Measurements from ENCODE around the gene LYRM7.

Gene LYRM7

DNA sequence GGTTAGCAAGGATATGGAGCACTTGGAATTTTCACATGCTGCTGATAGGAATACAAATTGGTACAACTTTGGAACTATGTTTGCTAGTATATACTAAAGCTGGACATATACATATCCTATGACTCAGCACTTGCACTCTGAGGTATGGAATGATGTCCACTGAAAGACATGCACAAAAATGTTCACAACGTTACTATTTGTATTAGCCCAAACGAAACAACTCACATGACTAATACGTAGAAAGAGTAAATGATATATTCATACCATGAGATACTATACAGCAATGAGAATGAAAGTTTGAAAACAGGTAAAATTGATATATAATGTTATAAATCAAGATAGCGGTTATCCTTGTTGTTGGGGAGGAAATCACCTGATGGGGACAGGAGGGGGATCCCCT lies 47.6 kb downstream of the LYRM7 start:
- Histone ChIP-seq H3K4me3 (ENCODE audit: low read length) (no peak overlapping the region), H4K20me1 (ENCODE audit: control insufficient read depth, insufficient read depth, low read depth, low read length) (no peaks in the 10 kb centered on the region), H3K36me3 (ENCODE audit: control insufficient read depth, low read length) (peaks cover 16% of the 10 kb centered on the region), H3K9me2 (replicated peaks; ENCODE audit: control insufficient read depth, low read length) (no peaks in the 10 kb centered on the region), H3K79me2 (ENCODE audit: control insufficient read depth, low read length) (peaks cover 33% of the 10 kb centered on the region), H3K27ac (ENCODE audit: low read depth, low read length) (no peak overlapping the region), H3K9me3 (ENCODE audit: control insufficient read depth, insufficient read depth, low read length) (no peaks in the 10 kb centered on the region), H3K27me3 (ENCODE audit: control insufficient read depth, low read length) (no peaks in the 10 kb centered on the region), H3F3A (ENCODE audit: control insufficient read depth, insufficient read depth) (no peaks in the 10 kb centered on the region), H3K4me2 (ENCODE audit: low read length) (no peak overlapping the region), H3K4me1 (ENCODE audit: control insufficient read depth, low read length) (peaks cover 26% of the 10 kb centered on the region)
- TF ChIP-seq CTCF (IDR thresholded peaks at IDR 0.05; ENCODE audit: low read depth, low read length, poor library complexity, severe bottlenecking) (no peak), EZH2phosphoT487 (IDR thresholded peaks at IDR 0.05; ENCODE audit: borderline replicate concordance, low read length) (no peak)

DNA sequence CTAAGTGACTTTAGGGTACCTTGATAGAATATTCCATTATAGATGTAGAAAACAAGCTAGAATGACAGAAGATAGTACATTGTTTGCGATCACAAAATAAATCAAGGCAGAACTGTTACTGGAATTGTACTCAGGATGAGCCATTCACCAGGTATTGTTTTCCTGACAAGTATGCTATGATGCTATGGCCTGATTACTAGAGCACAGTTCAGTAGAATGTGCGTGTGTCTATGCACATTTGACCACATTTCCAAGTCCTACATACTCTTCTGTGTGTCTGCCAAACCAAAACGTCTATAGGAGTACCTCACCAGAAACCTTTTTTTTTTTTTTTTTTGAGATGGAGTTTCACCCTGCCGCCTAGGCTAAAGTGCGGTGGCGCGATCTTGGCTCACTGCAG lies 49.8 kb downstream of the LYRM7 start:
- no peaks in the 10 kb centered on the region for H3K9me2 ChIP-seq (replicated peaks; ENCODE audit: control insufficient read depth, low read length)

GRCh38 chr5:131221008-131221703 lies 50.4 kb downstream of the LYRM7 start:
- no peaks in the 10 kb centered on the region for H3K9me3 ChIP-seq (ENCODE audit: control insufficient read depth, insufficient read depth, low read length)
- no peak overlapping the region for H3K4me2 ChIP-seq (ENCODE audit: low read length)
- peaks cover 14% of the 10 kb centered on the region; the same call in 1 of the 2 replicates for H3K79me2 ChIP-seq (ENCODE audit: control insufficient read depth, low read length)
- H3K4me1 ChIP-seq (ENCODE audit: control insufficient read depth, low read length): peaks cover 13% of the 10 kb centered on the region
- TF ChIP-seq CTCF (IDR thresholded peaks at IDR 0.05; ENCODE audit: low read depth, low read length, poor library complexity, severe bottlenecking) (no peak), EZH2phosphoT487 (IDR thresholded peaks at IDR 0.05; ENCODE audit: borderline replicate concordance, low read length) (no peak)
- no peaks in the 10 kb centered on the region for H4K20me1 ChIP-seq (ENCODE audit: control insufficient read depth, insufficient read depth, low read depth, low read length)
- no peaks in the 10 kb centered on the region for H3K9me2 ChIP-seq (replicated peaks; ENCODE audit: control insufficient read depth, low read length)
- H3K4me3 ChIP-seq (ENCODE audit: low read length): no peak overlapping the region
- H3K27me3 ChIP-seq (ENCODE audit: control insufficient read depth, low read length): no peaks in the 10 kb centered on the region
- H3K36me3 ChIP-seq (ENCODE audit: control insufficient read depth, low read length): peaks cover 19% of the 10 kb centered on the region
- H3K27ac ChIP-seq (ENCODE audit: low read depth, low read length): no peak overlapping the region
- H3F3A ChIP-seq (ENCODE audit: control insufficient read depth, insufficient read depth): no peaks in the 10 kb centered on the region

More for the DNA sequence above, 49.8 kb downstream of the LYRM7 start:
- H3K27ac ChIP-seq (ENCODE audit: low read depth, low read length): no peak overlapping the region
- peaks cover 19% of the 10 kb centered on the region for H3K36me3 ChIP-seq (ENCODE audit: control insufficient read depth, low read length)
- H3K4me3 ChIP-seq (ENCODE audit: low read length): no peak overlapping the region
- H3K9me3 ChIP-seq (ENCODE audit: control insufficient read depth, insufficient read depth, low read length): no peaks in the 10 kb centered on the region
- no peaks in the 10 kb centered on the region for H3F3A ChIP-seq (ENCODE audit: control insufficient read depth, insufficient read depth)
- peaks cover 13% of the 10 kb centered on the region for H3K4me1 ChIP-seq (ENCODE audit: control insufficient read depth, low read length)
- H3K4me2 ChIP-seq (ENCODE audit: low read length): no peak overlapping the region
- no peaks in the 10 kb centered on the region for H3K27me3 ChIP-seq (ENCODE audit: control insufficient read depth, low read length)
- H4K20me1 ChIP-seq (ENCODE audit: control insufficient read depth, insufficient read depth, low read depth, low read length): no peaks in the 10 kb centered on the region
- TF ChIP-seq CTCF (IDR thresholded peaks at IDR 0.05; ENCODE audit: low read depth, low read length, poor library complexity, severe bottlenecking) (no peak), EZH2phosphoT487 (IDR thresholded peaks at IDR 0.05; ENCODE audit: borderline replicate concordance, low read length) (no peak)
- peaks cover 17% of the 10 kb centered on the region; the same call in 1 of the 2 replicates for H3K79me2 ChIP-seq (ENCODE audit: control insufficient read depth, low read length)
